Effector memory CD8-positive, alpha-beta T cell (primary cell): ENCODE measurements around the gene STX17.

Experiments used
- ATAC-seq: fragments of 150-1000 bp; cut with Tn5 transposase; replicated peaks from 2 replicates; pipeline ENCODE4 v1.10.0; 2021; ENCODE audit warnings: mild to moderate bottlenecking, moderate library complexity
- DNase-seq, 3 experiments: peaks; one replicate each; pipeline ENCODE4 v3.0.0; 2021
- H3K27ac Mint-ChIP-seq, 2 donors: one replicate each; pipeline ENCODE4 v1.8.0; 2022; ENCODE audit warnings: mild to moderate bottlenecking in 2 of 2, mixed read lengths in 2 of 2, moderate library complexity in 2 of 2
- H3K27me3 Mint-ChIP-seq, 2 donors: one replicate each; pipeline ENCODE4 v1.8.0; 2022; ENCODE audit warnings: mixed read lengths in 2 of 2
- H3K36me3 Mint-ChIP-seq: one replicate; pipeline ENCODE4 v1.8.0; 2022; ENCODE audit warnings: mild to moderate bottlenecking, moderate library complexity, mixed read lengths; ENCODE audit not compliant: insufficient read depth
- H3K4me1 Mint-ChIP-seq, 2 donors: one replicate each; pipeline ENCODE4 v1.8.0; 2022; ENCODE audit warnings: low read depth in 2 of 2, mixed read lengths in 2 of 2
- H3K4me3 Mint-ChIP-seq, 2 donors: one replicate each; pipeline ENCODE4 v1.8.0; 2022; ENCODE audit warnings: mild to moderate bottlenecking in 2 of 2, mixed read lengths in 2 of 2, moderate library complexity in 2 of 2
- H3K9me3 Mint-ChIP-seq, 2 donors: one replicate each; pipeline ENCODE4 v1.8.0; 2022; ENCODE audit warnings: mixed read lengths in 2 of 2

The STX17 gene

DNA sequence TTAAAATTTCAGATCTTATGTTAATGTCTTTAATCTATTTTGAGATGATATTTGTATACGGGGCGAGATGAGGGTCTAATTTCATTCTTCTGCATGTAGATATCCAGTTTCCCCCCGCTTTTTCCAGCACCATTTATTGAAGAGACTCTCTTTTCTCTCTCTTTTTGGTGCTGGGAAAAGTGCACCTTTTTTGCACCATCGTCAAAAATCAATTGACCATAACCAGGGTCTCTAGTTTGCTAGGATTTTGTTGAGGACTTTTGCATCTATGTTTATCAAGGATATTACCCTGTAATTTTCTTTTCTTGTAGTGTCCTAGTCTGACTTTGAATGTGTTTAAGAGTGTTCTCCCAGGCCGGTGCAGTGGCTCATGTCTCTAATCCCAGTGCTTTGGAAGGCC, 93.3 kb downstream of the STX17 start:
- no peaks in the 10 kb centered on the region for H3K27me3 Mint-ChIP-seq
- H3K36me3 Mint-ChIP-seq: peaks cover 12% of the 10 kb centered on the region
- DNase-seq (no peak), ATAC-seq (no peak)
- H3K27ac Mint-ChIP-seq: no peak overlapping the region
- H3K4me3 Mint-ChIP-seq: no peak overlapping the region
- peaks cover 2 to 7% of the 10 kb centered on the region in 2 donors for H3K4me1 Mint-ChIP-seq
- no peaks in the 10 kb centered on the region for H3K9me3 Mint-ChIP-seq

- Mint-ChIP-seq H3K4me3 (no peak overlapping the region), H3K36me3 (peaks cover 25% of the 10 kb centered on the region)
- peak; percentile 64 for ATAC-seq
These were observed 104.7 kb downstream of the STX17 start for GRCh38 chr9:100011062-100011681.

GRCh38 chr9:100012279-100012678, 105.8 kb downstream of the STX17 start:
- Mint-ChIP-seq H3K4me3 (no peak overlapping the region), H3K4me1 (no peaks in the 10 kb centered on the region), H3K36me3 (peaks cover 29% of the 10 kb centered on the region), H3K27ac (no peak overlapping the region), H3K27me3 (no peaks in the 10 kb centered on the region), H3K9me3 (no peaks in the 10 kb centered on the region)
- DNase-seq (no peak), ATAC-seq (no peak)

More at GRCh38 chr9:100011062-100011681, 104.7 kb downstream of the STX17 start:
- DNase-seq: peak; percentile 32 to 38 (median 34)
- no peak overlapping the region for H3K27ac Mint-ChIP-seq
- H3K4me1 Mint-ChIP-seq: no peaks in the 10 kb centered on the region
- no peaks in the 10 kb centered on the region for H3K9me3 Mint-ChIP-seq
- no peaks in the 10 kb centered on the region for H3K27me3 Mint-ChIP-seq

GRCh38 chr9:100013573-100013972, 107.1 kb downstream of the STX17 start:
- Mint-ChIP-seq H3K36me3 (peaks cover 41% of the 10 kb centered on the region), H3K27ac (no peak overlapping the region), H3K4me3 (no peak overlapping the region), H3K9me3 (no peaks in the 10 kb centered on the region), H3K4me1 (no peaks in the 10 kb centered on the region), H3K27me3 (no peaks in the 10 kb centered on the region)
- no peak for DNase-seq
- no peak for ATAC-seq

DNA sequence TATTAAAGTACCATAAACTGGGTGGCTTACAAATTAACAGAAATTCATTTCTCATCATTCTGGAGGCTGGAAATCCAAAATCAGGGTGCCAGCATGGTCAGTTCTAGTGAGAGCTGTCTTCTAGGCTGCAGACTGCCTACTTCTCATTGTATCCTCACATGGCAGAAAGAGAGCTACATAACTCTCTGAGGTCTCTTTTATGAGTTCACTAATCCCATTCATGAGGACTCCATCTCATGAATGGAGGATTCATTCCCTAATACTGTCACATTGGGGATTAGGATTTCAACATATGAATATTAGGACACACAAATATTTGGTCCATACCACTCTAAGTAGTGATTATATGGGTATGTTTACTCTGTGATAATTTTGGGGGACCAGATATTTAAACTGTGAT, 108.4 kb downstream of the STX17 start:
- no peak overlapping the region for H3K4me3 Mint-ChIP-seq
- ATAC-seq (no peak), DNase-seq (no peak)
- H3K9me3 Mint-ChIP-seq: no peaks in the 10 kb centered on the region
- peaks cover 51% of the 10 kb centered on the region for H3K36me3 Mint-ChIP-seq
- no peaks in the 10 kb centered on the region for H3K27me3 Mint-ChIP-seq
- no peak overlapping the region for H3K27ac Mint-ChIP-seq
- peaks cover 0 to 3% of the 10 kb centered on the region in 2 donors for H3K4me1 Mint-ChIP-seq

DNA sequence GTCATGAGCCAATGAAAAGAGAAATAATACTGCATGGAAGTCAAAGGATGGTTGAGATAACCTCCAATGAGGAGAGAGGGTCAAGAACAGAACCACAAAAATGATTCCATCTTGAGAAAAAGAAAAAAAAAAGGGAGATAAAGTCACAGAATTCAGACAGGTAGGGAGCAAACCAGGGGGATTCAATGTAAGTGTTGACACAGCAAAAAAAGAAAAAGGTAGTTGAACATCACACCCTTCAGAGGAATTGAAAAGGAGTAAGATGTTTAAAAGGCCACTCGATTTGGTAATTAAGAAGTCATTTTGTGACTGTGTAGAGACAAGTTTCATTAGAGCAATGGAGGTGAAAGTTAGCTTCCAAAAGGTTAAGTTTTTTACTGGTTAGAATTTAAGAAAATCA, 113.1 kb downstream of the STX17 start:
- DNase-seq: no peak
- Mint-ChIP-seq H3K9me3 (no peaks in the 10 kb centered on the region), H3K27ac (peak overlapping the region in 1 of 2 donors; percentile 66), H3K4me1 (peaks cover 0 to 3% of the 10 kb centered on the region in 2 donors), H3K4me3 (no peak overlapping the region), H3K36me3 (peaks cover 41% of the 10 kb centered on the region), H3K27me3 (no peaks in the 10 kb centered on the region)
- ATAC-seq: no peak
